ENCODE measurements around the gene PYCR2. TPM values are rescaled to one million over a fixed set of nuclear protein-coding genes. Genes with fewer than 3 reads are reported as not detected.
"Not testable (repeated sequence)": the region's sequence is repeated elsewhere in the genome, so short reads cannot be mapped to it uniquely, and the experiment has no call there.

The PYCR2 gene
- total RNA-seq, 1 experiment from 2014 or later: 57.7 TPM

DNA sequence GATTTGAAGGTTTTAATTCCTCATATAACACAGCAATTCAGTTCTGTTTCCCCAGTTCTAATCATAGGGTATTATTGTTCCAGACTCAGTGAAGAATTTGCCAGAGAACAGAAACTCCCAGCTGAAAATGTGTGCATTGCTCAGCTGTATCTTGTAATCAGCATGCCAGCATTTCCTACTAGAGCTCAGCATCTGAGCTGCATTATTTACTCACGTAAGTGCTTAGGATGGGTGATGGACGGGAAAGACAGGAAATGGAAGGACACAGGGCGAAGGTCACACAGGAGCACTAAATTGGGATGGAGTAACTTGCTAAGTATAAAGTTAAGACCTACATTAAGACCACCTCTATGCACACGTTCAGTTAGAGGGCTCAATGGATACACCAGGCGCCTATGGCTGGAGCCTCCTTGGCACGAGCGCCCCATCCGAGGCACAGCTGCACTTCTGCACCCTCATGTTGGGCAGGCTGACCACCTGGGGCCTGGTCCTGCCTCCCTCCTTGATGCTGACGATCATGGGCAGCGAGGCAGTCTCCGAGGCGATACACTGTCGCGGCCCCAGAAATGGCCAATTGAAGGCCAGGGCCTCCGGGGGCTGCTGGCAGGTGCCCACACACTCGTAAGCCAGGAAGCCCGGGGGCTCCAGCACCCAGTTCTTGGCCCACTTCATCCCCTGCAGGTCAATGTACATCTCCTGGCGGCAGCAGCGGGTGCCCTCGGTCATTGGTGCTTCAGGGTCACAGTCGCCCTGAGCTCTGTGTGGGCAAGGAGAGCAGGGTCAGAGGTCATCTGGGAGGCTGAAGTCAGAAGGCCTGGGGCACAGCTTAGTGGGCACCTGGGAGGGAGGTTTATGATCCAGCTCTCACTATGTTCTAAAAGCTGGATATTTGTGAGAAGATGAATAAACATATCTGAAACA is 13.3 kb upstream of the PYCR2 start:
- ChIA-PET POLR2A (ENCODE audit: unreplicated experiment) (no interaction called here), CTCF (no interaction called here)
- no peaks in the 10 kb centered on the region for H3F3A ChIP-seq (ENCODE audit: low read length, unreplicated experiment)
- no peak overlapping the region for H2AFZ ChIP-seq (ENCODE audit: low read length)
- TF ChIP-seq EZH2phosphoT487 (IDR thresholded peaks at IDR 0.05; ENCODE audit: borderline replicate concordance, low read length) (no peak), EZH2 (IDR thresholded peaks at IDR 0.05; ENCODE audit: low read length, unreplicated experiment) (no peak)
- TF ChIP-seq, protein P1, sequence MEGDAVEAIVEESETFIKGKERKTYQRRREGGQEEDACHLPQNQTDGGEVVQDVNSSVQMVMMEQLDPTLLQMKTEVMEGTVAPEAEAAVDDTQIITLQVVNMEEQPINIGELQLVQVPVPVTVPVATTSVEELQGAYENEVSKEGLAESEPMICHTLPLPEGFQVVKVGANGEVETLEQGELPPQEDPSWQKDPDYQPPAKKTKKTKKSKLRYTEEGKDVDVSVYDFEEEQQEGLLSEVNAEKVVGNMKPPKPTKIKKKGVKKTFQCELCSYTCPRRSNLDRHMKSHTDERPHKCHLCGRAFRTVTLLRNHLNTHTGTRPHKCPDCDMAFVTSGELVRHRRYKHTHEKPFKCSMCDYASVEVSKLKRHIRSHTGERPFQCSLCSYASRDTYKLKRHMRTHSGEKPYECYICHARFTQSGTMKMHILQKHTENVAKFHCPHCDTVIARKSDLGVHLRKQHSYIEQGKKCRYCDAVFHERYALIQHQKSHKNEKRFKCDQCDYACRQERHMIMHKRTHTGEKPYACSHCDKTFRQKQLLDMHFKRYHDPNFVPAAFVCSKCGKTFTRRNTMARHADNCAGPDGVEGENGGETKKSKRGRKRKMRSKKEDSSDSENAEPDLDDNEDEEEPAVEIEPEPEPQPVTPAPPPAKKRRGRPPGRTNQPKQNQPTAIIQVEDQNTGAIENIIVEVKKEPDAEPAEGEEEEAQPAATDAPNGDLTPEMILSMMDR (conservative IDR thresholded peaks at IDR 0.05; ENCODE audit: low read depth, low read length): no peak
- no peak for ATAC-seq
- H3K4me3 ChIP-seq (ENCODE audit: low read length): no peak overlapping the region
- H3K4me2 ChIP-seq (ENCODE audit: low read length): no peak overlapping the region
- H3K4me1 ChIP-seq (ENCODE audit: insufficient read depth, low read length): peaks cover 9% of the 10 kb centered on the region
- H3K9ac ChIP-seq (ENCODE audit: low read length): no peak overlapping the region
- H3K9me2 ChIP-seq (replicated peaks; ENCODE audit: low read length): no peaks in the 10 kb centered on the region
- H3K79me2 ChIP-seq (ENCODE audit: low read length): no peaks in the 10 kb centered on the region
- no peaks in the 10 kb centered on the region for H3K9me3 ChIP-seq (ENCODE audit: low read length)
- DNase-seq: no peak
- H3K27me3 ChIP-seq (ENCODE audit: low read length): no peaks in the 10 kb centered on the region
- H3K36me3 ChIP-seq (ENCODE audit: low read depth, low read length): no peaks in the 10 kb centered on the region
- BruUV-seq (replicated peaks): no TSS peak
- intact Hi-C loops (cut with micrococcal nuclease): no loop called here
- no peaks in the 10 kb centered on the region for H4K20me1 ChIP-seq (ENCODE audit: low read length)
- H3K27ac ChIP-seq (ENCODE audit: low read length): no peak overlapping the region

DNA sequence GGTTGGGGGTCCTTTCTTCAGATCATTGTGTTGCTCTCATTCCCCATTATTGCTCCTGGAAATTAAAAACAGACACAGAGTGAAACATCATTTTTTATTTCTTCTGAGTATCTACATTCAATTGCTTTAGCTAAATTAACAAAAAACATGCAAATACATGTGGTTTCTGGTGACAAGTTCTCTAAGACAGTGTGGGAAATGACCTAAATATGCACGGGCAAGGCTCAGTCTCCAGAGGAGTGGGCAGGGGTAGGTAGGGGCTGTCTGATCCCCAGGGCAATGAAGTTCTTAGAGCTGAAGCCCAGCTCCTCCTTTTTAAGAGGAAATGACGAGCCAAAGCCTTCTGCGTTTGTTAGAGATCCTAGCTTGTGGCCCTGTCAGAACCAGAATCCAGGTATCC is 12.5 kb upstream of the PYCR2 start:
- Histone ChIP-seq H3K4me2 (ENCODE audit: low read length) (no peak overlapping the region), H3K27ac (ENCODE audit: low read length) (no peak overlapping the region), H3K79me2 (ENCODE audit: low read length) (no peaks in the 10 kb centered on the region), H3F3A (ENCODE audit: low read length, unreplicated experiment) (no peaks in the 10 kb centered on the region), H3K4me3 (ENCODE audit: low read length) (no peak overlapping the region), H3K9me3 (ENCODE audit: low read length) (no peaks in the 10 kb centered on the region), H3K36me3 (ENCODE audit: low read depth, low read length) (no peaks in the 10 kb centered on the region), H4K20me1 (ENCODE audit: low read length) (no peaks in the 10 kb centered on the region), H3K27me3 (ENCODE audit: low read length) (no peaks in the 10 kb centered on the region), H3K9me2 (replicated peaks; ENCODE audit: low read length) (no peaks in the 10 kb centered on the region), H3K9ac (ENCODE audit: low read length) (no peak overlapping the region), H2AFZ (ENCODE audit: low read length) (no peak overlapping the region), H3K4me1 (ENCODE audit: insufficient read depth, low read length) (peaks cover 9% of the 10 kb centered on the region)
- DNase-seq (no peak), ATAC-seq (no peak)
- POLR2A ChIA-PET (ENCODE audit: unreplicated experiment): interaction anchor here (0.6 to 0.7 kb wide), 2 partner anchors 53 to 54 kb away, joined by 3 to 5 read pairs; no protein-coding TSS in a partner anchor
- no peak for TF ChIP-seq EZH2 (IDR thresholded peaks at IDR 0.05; ENCODE audit: low read length, unreplicated experiment)
- no peak for TF ChIP-seq EZH2phosphoT487 (IDR thresholded peaks at IDR 0.05; ENCODE audit: borderline replicate concordance, low read length)
- TF ChIP-seq, protein P1 (conservative IDR thresholded peaks at IDR 0.05; ENCODE audit: low read depth, low read length): no peak
- no TSS peak for BruUV-seq (replicated peaks)
- intact Hi-C loops (cut with micrococcal nuclease): no loop called here
- CTCF ChIA-PET: no interaction called here

DNA sequence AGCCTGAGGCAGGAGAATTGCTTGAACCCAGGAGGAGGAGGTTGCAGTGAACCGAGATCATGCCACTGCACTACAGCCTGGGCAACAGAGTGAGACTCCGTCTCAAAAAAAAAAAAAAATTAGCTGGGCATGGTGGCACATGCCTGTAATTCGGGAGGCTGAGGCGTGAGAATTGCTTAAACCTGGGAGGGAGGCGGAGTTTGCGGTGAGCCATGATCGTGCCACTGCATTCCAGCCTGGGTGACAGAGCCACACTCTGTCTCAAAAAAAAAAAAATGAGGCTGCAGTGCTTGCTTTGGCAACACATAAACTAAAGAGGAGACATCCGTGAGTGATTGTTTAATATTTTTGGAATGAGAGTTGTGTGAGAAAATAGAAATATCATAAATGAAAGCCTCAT is 12.0 kb upstream of the PYCR2 start:
- H3K4me2 ChIP-seq (ENCODE audit: low read length); ATAC-seq; H3K9me3 ChIP-seq (ENCODE audit: low read length); CTCF ChIA-PET; DNase-seq; H3K9me2 ChIP-seq (replicated peaks; ENCODE audit: low read length); H3K36me3 ChIP-seq (ENCODE audit: low read depth, low read length); H3K4me1 ChIP-seq (ENCODE audit: insufficient read depth, low read length); H3K4me3 ChIP-seq (ENCODE audit: low read length); H3K9ac ChIP-seq (ENCODE audit: low read length); H3K27me3 ChIP-seq (ENCODE audit: low read length); H3K79me2 ChIP-seq (ENCODE audit: low read length); BruUV-seq (replicated peaks); intact Hi-C loops (cut with micrococcal nuclease); H3K27ac ChIP-seq (ENCODE audit: low read length); H3F3A ChIP-seq (ENCODE audit: low read length, unreplicated experiment); H4K20me1 ChIP-seq (ENCODE audit: low read length); H2AFZ ChIP-seq (ENCODE audit: low read length): not testable (repeated sequence)
- POLR2A ChIA-PET (ENCODE audit: unreplicated experiment): interaction anchor here (0.6 to 0.7 kb wide), 2 partner anchors 53 to 54 kb away, joined by 3 to 5 read pairs; no protein-coding TSS in a partner anchor

Measured in PC-3 (cell line).